GM18520 (cell line): Measurements from ENCODE around the gene HES1.
"Not testable (repeated sequence)": the region's sequence is repeated elsewhere in the genome, so short reads cannot be mapped to it uniquely, and the experiment has no call there.

ENCODE experiments used
- ATAC-seq: cut with Tn5 transposase; IDR thresholded peaks from one replicate; pipeline ENCODE4 v1.9.1; 2021; ENCODE audit not compliant: unreplicated experiment

The HES1 gene, protein sequence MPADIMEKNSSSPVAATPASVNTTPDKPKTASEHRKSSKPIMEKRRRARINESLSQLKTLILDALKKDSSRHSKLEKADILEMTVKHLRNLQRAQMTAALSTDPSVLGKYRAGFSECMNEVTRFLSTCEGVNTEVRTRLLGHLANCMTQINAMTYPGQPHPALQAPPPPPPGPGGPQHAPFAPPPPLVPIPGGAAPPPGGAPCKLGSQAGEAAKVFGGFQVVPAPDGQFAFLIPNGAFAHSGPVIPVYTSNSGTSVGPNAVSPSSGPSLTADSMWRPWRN

DNA sequence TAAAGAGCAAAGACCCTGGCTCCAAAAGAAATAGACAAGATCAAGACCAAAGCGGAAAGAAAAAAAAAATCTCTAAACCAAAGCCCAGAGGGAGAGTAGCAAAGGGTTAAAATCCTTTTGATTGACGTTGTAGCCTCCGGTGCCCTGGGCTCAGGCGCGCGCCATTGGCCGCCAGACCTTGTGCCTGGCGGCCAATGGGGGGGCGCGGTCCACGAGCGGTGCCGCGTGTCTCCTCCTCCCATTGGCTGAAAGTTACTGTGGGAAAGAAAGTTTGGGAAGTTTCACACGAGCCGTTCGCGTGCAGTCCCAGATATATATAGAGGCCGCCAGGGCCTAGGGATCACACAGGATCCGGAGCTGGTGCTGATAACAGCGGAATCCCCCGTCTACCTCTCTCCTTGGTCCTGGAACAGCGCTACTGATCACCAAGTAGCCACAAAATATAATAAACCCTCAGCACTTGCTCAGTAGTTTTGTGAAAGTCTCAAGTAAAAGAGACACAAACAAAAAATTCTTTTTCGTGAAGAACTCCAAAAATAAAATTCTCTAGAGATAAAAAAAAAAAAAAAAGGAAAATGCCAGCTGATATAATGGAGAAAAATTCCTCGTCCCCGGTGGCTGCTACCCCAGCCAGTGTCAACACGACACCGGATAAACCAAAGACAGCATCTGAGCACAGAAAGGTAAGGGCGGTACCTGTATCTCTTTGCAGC is at the start of gene HES1:
HES1 (plus strand) TSS at position 343 of the 713 bp plus-strand sequence; CDS start at position 576, 233 bp downstream.
- ATAC-seq = peak; percentile 23

DNA sequence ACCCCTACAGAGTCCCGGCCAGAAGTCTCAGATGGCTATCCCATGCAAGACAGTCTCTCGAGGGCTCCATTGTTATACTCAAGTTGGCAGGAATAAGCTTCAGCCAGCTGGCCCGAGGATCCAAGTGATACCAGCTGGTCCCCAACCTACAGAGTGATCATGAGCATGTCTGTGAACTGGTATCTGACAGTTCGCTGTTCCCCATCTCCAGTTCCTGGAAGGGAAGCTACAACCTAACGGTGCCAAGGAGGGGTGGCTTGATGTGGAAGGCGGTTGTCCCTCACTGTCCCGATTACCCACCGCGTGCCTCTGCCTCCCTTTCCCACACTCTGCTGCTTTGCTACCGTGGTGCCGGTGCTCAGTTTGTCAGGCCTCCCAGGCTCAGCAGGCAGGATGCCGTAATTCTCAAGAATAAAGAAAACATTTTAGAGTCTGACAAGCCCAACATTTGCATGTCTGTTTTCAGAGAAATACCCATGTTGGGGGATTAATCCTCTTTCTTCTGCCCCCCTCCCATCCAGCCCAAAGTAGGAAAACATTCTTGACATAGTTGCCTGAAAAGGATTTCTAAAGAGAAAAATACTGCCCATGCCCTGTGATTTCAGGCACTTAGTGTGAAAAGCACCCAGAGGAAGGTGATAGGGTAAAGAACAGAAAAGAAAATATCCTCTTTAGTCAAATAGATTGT is 49.4 kb upstream of the HES1 start:
- ATAC-seq = no peak

DNA sequence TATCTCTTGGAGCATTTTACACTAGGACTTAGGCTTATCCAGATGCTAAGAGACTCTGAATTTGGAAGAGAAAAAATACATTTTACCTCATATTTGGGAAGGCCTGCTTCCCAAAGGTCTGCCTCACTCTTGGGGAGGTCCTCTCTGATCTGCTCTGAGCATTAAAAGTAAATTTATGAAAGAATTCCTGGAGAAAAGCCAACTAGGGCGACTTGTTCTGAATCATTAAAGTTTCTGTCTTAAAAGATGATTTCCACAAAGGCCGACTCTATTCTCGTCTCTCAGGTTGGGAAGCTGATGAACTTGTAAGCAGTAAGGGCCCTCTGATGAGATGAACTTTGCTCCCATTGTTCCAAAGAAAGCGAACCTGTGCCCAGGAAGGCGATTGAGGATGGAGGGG is 48.7 kb upstream of the HES1 start:
- ATAC-seq = no peak

DNA sequence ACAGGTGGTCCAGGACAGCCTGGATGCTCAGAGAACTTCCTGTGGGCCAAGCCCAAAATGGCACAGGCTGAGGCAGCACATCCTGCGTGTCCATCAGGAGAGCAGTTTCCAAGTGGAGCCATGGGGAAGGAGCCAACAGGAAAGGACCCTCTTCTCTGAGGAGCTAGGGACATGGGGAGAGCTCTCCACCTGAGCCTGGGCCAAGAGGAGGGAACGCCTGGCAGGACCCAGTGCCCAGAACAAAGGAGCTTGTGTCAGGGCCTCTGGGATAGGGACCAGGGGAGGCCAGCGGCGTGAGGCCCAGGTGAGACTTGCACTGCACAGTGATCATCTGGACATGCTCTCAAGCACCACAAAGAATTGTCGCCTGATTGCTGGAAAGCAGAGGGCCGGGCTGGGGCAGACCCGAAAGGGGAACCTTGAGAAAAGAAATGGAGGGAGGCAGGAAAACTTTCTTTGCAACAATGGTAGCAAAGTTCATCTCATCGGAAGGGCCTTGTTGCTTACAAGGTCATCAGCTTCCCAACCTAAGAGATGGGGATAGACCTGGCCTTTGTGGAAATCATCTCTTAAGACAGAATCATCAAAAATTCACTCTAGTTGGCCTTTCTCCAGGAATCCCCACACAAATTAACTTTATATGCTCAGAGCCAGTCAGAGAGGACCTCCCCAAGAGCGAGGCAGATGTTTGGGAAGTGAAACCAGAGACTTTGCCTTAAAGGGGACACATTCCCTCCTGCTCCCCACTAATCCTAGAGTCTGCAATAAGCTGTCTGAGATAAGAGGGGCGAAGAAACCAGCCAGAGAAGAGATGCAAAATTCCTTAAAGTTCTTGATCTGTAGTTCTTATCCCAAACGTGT is 47.7 kb upstream of the HES1 start:
- no peak for ATAC-seq

DNA sequence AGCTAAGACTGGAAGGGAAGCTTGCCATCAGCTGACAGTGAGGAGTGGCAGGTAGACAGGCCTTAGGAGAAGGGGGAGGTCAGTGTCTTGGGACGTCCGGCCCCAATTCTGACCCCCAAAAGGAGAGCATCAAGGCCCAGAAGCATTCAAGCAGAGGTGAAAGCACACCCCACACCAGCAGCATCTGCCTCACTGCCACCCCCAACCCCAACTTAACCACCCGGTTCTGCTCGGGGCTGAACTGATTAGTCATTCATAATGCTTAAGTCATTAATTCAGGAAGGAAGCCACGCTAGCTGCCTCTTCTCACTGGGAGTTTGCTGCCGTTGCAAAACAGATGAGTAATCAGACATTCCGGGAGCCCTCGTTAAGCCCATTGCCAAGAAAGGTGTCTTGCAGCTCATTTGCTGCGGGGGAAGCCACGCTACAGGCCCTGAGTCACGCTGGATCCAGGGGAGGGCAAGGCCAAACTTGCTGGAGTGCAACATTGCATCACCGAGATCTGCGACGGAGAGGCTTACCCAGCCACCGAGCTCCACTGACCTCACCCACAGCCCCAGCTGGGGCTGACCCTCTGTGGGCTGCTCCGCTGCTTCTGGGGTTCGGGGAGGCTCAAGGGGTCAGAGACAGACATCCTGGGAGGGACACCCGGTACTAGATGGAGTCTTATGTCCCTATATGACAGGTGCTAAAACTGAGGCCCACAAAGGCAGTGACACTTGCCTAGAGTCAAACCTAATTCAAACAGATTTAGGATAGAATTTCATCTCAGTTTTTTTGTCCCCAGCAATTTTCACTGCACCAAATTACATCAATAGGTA is 46.4 kb upstream of the HES1 start:
- peak; percentile 68 for ATAC-seq

DNA sequence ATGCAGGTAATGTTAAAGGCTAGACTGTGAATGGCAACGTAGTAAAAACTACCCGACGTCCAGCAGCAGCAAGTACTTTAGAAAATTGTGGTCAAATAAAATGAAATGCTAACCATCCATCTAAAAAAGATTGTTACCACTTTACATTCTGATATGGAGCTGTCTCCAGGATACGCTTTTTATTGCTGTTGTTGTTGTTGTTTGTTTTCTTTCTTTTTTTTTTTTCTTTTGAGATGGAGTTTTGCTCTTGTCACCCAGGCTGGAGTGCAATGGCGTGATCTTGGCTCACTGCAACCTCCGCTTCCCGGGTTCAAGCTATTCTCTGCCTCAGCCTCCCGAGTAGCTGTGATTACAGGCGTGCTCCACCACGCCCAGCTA is 45.8 kb upstream of the HES1 start:
- not testable (repeated sequence) for ATAC-seq

DNA sequence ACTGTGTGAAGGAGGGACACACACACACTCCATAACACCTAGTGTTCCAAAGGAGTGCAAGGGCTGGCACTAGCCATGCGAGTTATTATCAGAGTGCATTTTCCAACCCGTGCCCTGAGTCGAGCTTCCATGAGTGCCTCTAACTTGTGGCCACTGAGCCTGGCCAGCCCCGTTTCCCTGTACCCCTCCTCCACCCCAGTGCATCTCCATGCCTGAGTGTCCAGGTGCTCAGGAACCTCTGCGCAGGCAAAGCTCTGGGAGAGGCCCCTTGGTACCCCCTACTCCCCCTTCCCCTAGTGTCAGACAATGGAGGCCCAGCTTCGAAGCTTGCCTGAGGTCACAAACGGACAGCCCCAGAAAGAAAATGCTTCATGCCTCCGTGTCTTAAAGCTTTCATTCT is 45.2 kb upstream of the HES1 start:
- ATAC-seq = no peak

DNA sequence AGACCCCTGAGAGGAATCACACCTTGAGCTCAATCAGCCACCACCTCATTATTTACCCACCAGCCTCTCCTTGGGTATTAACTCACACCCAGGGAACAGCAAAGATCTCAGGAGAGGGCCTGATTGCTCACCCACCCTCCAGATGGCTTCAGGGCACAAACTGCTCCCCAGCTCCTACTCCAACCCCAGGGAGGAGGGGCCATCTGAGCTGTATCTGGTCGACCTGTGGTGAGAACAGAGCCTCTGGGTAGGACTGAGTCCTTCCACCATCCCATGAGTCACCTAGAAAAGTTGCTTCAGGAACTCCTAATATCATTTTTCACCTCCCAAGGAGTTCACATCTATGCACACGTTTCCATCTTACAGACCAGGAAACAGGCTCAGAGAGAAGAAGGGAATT is 44.8 kb upstream of the HES1 start:
- no peak for ATAC-seq

DNA sequence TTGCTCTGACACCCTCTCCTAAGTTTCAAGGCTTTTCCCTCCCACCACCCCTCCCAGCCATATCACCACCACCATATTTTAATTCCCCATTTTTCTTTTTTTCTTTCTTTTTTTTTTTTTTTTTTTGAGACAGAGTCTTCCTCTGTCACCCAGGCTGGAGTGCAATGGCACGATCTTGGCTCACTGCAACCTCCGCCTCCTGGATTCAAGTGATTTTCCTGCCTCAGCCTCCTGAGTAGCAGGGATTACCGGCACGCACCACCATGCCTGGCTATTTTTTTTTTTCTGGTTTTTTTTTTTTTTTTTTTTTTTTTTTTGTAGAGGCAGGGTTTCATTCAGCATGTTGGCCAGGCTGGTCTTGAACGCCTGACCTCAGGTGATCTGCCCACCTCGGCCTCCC is 44.1 kb upstream of the HES1 start:
- ATAC-seq = not testable (repeated sequence)

DNA sequence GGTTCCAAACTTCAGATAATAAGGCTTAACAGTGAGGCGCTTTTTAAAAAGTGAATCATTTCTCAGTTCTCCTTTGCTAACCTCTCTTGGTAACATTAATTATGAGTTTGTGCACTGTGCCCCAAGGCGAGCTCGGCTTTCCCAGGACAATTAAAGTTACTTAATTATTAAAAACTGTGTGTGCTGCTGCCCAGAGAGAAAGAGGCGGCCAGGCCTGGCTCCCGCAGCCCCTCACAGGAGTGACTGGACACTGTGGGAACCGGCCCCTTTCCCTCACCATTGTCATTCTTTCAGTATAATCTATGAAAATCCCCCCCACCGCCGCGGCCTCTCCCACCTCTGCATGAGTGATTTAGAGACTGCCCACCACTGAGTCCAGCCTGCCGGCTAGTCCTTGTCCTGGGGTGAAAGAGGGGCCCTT is 43.1 kb upstream of the HES1 start:
- no peak for ATAC-seq

DNA sequence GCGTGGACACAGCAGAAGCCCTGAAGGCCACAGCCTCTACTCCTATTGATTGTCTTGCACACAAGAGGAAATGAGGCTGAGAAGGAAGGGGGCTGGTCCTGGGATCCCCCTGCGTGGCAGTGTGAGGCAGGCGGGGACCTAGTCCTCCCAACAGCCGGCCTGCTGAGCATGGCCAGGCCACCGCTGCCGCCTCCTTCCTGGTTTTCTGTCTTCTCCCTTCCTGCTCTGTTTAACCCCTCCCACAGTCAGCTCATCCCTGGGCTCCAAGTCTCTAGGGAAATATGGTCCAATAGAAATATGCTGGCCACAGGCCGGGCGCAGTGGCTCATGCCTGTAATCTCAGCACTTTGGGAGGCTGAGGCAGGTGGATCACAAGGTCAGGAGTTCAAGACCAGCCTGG is 42.1 kb upstream of the HES1 start:
- ATAC-seq = no peak

DNA sequence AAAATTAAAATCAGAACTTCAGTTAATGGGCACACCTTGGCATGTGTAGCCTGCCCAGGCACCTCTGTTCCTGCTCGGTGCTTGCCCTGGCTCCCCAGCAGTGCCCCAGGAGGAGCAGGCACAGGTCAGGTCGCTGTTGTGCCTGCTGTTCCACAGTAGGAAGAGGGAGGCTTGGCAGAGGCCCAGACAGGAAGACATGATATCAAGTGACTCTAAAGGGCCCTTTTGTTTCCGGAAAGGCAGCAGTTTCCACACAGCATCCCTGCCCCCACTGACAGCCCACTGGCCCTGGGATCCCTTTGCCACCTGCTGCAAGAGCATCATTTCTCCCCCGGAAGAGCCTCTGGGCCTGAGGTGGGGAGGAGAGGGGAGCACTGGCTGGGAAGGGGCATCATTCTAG is 40.5 kb upstream of the HES1 start:
- no peak for ATAC-seq

DNA sequence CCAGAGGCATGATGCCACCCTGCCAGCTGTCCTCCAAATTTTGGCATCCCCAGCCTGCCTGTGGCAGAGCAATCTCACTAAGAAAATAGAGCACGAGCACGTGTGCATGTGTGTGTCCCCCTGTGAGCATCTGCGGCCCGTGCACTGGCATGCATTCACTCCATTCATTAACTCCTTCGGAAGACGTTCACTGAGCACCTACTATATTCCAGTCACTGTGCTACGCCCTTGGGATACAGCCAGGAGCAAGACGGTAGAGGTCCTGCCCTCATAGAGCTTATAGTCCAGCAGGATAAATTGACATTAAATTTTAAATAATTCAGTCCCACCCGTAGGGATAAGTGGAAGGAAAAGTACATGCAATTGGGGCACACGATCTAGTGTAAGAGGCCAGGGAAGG is 40.0 kb upstream of the HES1 start:
- no peak for ATAC-seq

DNA sequence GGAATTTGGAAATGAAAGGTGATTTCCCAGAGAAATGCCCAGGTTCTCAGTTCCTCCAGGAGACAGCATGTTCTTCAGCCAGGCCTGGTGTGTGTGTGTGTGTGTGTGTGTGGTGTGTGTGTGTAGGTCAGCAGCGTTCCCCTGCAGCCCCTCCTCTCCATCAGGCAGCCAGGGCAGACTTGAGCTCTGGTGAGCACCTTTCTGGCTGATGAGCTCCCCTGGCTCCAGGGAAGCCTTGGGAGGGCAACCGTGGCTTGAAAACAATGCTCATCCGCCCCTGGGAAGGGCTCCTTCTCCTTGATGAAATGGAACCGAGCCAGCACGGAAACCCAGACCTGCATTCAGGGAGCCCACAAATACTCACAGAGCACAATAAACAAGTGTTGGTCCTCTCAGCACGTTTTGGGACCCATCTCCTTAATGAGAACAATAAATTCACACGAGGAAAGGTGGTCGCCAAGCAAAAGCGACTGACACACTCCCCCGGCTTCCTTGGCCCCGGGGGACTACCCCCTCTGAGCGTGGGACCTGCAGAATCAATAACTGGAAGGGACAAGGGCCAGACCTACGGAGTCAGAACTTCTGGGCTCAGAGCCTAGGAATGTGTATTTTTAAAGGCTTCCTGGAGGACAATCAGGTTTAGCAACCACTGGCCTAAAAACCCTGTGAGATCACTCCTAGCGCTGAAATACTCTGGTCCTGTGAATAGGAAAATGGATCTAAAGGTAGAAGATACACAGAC is 38.6 kb upstream of the HES1 start:
- ATAC-seq = no peak

DNA sequence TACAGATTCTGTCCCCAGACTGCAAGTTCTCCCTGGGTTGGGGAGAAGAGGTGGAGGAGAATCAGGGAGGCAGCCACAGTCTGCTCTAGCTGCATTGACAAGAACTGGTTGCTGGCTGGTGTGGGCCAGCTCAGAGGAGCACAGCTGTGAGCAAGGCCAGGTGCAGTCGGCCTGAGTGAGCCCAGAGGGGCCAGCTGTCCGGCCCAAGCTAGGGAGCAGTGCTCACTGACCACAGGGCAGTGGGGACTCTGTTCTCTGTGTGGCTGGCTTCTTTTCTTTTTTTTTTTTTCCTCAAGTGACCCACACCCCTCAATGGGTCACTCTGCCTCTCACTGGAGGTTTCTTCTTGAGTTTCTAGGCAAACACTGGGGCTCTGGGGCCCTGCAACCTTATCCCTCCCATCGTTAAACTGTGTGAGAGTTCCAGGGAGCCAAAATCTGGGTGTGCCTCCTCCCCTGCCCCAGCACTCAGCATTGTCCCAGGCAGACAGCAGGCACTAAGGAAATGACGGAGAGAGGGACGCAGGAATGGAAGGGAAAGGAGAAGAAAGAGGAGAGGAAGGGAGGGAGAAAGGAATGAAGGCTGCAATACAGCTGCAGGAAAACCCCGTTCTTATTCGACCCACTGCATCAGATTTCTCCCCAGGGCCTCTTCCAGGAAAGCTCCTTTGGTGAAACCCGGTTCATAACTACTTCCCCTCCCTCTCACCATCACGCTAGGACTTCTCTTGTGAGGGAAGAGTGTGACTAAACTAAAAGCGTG is 37.7 kb upstream of the HES1 start:
- no peak for ATAC-seq

DNA sequence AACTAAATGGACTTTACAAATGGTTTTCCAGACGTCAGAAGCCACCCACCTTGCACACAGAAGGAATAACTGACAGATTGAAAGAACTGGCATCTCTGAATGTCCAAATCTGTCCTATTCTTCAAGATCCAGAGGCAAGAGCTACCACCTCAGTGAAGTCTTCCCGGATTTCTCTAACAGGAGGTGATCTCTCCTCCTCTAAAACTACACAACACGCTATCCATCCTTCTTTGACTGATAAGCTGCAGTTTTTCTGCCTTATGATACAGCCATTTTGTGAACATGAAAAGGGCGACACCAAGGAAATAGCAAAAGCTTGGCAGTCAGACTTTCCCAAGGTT is 37.1 kb upstream of the HES1 start:
- no peak for ATAC-seq

DNA sequence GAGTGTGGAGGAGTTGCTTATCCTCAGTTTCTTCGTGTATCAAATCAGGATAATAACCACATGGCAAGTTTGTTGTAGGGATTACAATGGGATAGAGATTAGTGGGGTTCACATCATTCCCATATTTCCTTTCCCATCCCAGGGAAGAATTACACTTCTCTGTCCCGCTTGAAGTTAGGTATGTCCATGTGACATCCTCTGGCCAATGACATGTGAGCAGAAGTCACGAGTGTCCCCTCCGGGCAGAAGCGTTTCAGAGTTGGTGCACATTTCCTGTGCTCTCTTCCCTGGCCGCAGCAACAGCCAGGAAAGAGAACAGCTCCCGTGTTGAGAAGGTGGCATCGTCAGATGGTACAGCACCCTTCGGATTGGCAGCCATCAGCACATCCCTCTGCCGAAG is 36.7 kb upstream of the HES1 start:
- ATAC-seq = no peak

DNA sequence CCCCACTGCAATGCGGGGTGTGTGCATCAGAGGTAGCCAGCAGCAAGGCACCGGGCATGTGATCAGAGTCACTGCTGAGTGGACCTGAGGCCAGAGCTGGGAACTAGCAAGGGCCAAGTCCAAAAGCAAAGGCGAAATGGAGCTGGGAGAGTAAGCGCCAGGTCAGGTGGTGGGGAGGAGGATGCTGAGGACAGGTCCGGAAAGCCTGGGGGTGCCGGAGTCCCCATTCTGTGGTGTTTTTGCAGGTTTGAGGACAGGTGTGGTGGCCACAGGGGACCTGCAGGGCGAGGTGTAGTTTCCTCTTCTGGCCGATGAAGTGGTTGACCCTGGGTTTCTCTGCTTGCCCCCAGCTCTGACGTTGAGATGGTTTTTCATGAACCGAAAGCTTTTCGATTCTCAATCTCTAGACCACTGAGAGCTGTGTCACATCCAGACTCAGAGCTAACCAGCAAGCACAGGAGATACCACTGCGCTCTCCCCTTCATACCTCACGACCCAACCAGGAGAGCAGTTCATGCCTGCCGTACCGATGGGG is 35.0 kb upstream of the HES1 start:
- peak; percentile 69 for ATAC-seq
